ENCODE measurements around the gene UNC13B. TPM values are rescaled to one million over a fixed set of nuclear protein-coding genes. Genes with fewer than 3 reads are reported as not detected.

UNC13B gene
- total RNA-seq, 1 experiment from 2014 or later: 17.6 TPM

- TF ChIP-seq REST (IDR thresholded peaks at IDR 0.05; ENCODE audit: low read depth): no peak
- TF ChIP-seq POLR2AphosphoS5 (IDR thresholded peaks at IDR 0.05; ENCODE audit: low read depth, low read length): no peak
- no peak for TF ChIP-seq SIN3A (IDR thresholded peaks at IDR 0.05; ENCODE audit: low read depth)
- TF ChIP-seq RAD21 (IDR thresholded peaks at IDR 0.05; ENCODE audit: low read depth): no peak
- TF ChIP-seq EGR1 (IDR thresholded peaks at IDR 0.05; ENCODE audit: low read depth): no peak
- no peak for TF ChIP-seq FOSL1 (IDR thresholded peaks at IDR 0.05; ENCODE audit: low read depth)
- TF ChIP-seq ZFX (IDR thresholded peaks at IDR 0.05): no peak
These were observed 269.7 kb downstream of the UNC13B start (continued) for GRCh38 chr9:35431467-35431866.

GRCh38 chr9:35432076-35432475 is 270.3 kb downstream of the UNC13B start:
- TF ChIP-seq FOSL1 (IDR thresholded peaks at IDR 0.05; ENCODE audit: low read depth): no peak
- TF ChIP-seq CBX3 (IDR thresholded peaks at IDR 0.05; ENCODE audit: low read depth): no peak
- TF ChIP-seq YY1 (IDR thresholded peaks at IDR 0.05; ENCODE audit: extremely low read depth, insufficient replicate concordance, low read depth, low read length): no peak
- TF ChIP-seq RAD21 (IDR thresholded peaks at IDR 0.05; ENCODE audit: low read depth): no peak
- TF ChIP-seq MAX (IDR thresholded peaks at IDR 0.05): no peak
- TF ChIP-seq EZH2 (IDR thresholded peaks at IDR 0.05): no peak
- no TSS peak for BruUV-seq (replicated peaks)
- H2AFZ ChIP-seq (ENCODE audit: low read depth, low read length, poor library complexity, severe bottlenecking): no peak overlapping the region
- H3K9ac ChIP-seq (ENCODE audit: low read length): no peak overlapping the region
- no peak for DNase-seq (ENCODE audit: low read depth, low spot score)
- no peak overlapping the region for H3K27ac ChIP-seq (ENCODE audit: low read depth, low read length)
- ChIA-PET RAD21 (ENCODE audit: low non-redundant PET in 1 of 2, low total read pairs in 2 of 2, uncharacterized antibody in 2 of 2, unreplicated experiment in 2 of 2) (no interaction called here), POLR2A (no interaction called here), CTCF (no interaction called here)
- H3K79me2 ChIP-seq (ENCODE audit: insufficient read depth, low read length): no peaks in the 10 kb centered on the region
- H3K4me3 ChIP-seq (replicated peaks in 1 of 2; ENCODE audit: low read depth in 1 of 2, low read length in 2 of 2): no peak overlapping the region
- no peaks in the 10 kb centered on the region for H3K36me3 ChIP-seq (ENCODE audit: control insufficient read depth in 1 of 2, insufficient read depth in 2 of 2, low read length in 2 of 2)
- no peaks in the 10 kb centered on the region; the same call in 1 of the 2 replicates for H3K27me3 ChIP-seq (ENCODE audit: insufficient read depth, low read length)
- no peaks in the 10 kb centered on the region for H3K9me3 ChIP-seq (ENCODE audit: control insufficient read depth in 1 of 2, insufficient read depth in 1 of 2, low read depth in 1 of 2, low read length in 2 of 2)
- H4K20me1 ChIP-seq (ENCODE audit: insufficient read depth): no peaks in the 10 kb centered on the region
- H3K4me1 ChIP-seq (ENCODE audit: control insufficient read depth in 1 of 2, insufficient read depth in 2 of 2, low read length in 2 of 2): no peaks in the 10 kb centered on the region
- H3K4me2 ChIP-seq (ENCODE audit: low read length): no peak overlapping the region
- ATAC-seq: no peak
- intact Hi-C loops (cut with micrococcal nuclease): no loop called here
- no peaks in the 10 kb centered on the region for H3K9me2 ChIP-seq (ENCODE audit: insufficient read depth)
